Measurements from ENCODE around the gene TMEM185B. TPM values are rescaled to one million over a fixed set of nuclear protein-coding genes. Genes with fewer than 3 reads are reported as not detected.

The TMEM185B gene
- total and polyA plus RNA-seq, 10 of the 15 experiments (the other 5 are each of a cell fraction or from before 2014, with no cell fraction given): 2.4 to 20.9 (median 14.5) TPM

DNA sequence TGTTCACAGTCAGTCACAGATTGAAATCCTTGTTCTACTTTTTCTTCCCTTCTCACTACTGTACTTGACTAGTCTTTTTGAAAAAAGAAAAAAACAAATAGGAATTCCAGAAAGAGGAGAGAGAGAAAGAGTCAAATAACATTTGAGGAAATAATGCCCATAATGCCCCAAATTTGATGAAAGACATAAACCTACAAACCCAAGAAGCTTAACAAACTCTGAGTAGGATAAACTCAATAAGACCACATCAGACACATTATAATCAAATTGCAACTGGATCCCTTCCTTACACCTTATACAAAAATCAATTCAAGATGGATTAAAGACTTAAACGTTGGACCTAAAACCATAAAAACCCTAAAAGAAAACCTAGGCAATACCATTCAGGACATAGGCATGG is 30.9 kb downstream of the TMEM185B start (continued):
- TF ChIP-seq, protein P1, sequence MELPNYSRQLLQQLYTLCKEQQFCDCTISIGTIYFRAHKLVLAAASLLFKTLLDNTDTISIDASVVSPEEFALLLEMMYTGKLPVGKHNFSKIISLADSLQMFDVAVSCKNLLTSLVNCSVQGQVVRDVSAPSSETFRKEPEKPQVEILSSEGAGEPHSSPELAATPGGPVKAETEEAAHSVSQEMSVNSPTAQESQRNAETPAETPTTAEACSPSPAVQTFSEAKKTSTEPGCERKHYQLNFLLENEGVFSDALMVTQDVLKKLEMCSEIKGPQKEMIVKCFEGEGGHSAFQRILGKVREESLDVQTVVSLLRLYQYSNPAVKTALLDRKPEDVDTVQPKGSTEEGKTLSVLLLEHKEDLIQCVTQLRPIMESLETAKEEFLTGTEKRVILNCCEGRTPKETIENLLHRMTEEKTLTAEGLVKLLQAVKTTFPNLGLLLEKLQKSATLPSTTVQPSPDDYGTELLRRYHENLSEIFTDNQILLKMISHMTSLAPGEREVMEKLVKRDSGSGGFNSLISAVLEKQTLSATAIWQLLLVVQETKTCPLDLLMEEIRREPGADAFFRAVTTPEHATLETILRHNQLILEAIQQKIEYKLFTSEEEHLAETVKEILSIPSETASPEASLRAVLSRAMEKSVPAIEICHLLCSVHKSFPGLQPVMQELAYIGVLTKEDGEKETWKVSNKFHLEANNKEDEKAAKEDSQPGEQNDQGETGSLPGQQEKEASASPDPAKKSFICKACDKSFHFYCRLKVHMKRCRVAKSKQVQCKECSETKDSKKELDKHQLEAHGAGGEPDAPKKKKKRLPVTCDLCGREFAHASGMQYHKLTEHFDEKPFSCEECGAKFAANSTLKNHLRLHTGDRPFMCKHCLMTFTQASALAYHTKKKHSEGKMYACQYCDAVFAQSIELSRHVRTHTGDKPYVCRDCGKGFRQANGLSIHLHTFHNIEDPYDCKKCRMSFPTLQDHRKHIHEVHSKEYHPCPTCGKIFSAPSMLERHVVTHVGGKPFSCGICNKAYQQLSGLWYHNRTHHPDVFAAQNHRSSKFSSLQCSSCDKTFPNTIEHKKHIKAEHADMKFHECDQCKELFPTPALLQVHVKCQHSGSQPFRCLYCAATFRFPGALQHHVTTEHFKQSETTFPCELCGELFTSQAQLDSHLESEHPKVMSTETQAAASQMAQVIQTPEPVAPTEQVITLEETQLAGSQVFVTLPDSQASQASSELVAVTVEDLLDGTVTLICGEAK (IDR thresholded peaks at IDR 0.05; ENCODE audit: borderline replicate concordance): no peak
- no peak for TF ChIP-seq KLF5 (IDR thresholded peaks at IDR 0.05; ENCODE audit: partially characterized antibody)

DNA sequence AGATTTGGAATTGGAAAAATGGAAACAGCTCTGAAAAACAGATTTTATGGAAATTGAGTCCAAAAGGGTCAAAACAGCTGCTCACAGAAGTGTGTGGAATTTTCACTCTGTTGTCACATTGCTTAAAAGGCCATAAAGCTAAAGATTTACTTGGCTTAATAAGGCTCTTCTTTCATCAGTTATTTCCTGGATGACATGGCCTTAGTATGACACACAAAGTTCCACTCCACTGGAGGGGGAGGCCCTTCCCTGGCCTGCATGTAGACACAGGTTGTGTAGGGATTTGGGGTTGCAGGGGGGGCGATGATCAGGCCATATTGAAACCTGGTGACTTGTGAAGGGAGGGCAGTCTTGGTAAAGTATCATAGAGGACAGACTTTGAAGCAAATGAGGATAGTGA is 34.0 kb downstream of the TMEM185B start:
- in situ Hi-C loops (cut with MboI) (no loop called here), intact Hi-C loops (cut with micrococcal nuclease; ENCODE audit: unreplicated experiment) (no loop called here)
- Histone ChIP-seq H3K9ac (ENCODE audit: control insufficient read depth, insufficient read depth, low read length) (no peak overlapping the region), H3K4me3 (no peak overlapping the region), H4K20me1 (ENCODE audit: control insufficient read depth, insufficient read depth) (no peaks in the 10 kb centered on the region), H3K79me2 (ENCODE audit: control insufficient read depth, insufficient read depth, low read length) (no peaks in the 10 kb centered on the region), H3K4me1 (ENCODE audit: control insufficient read depth, insufficient read depth, low read length) (no peaks in the 10 kb centered on the region), H3K4me2 (ENCODE audit: control insufficient read depth, insufficient read depth) (no peak overlapping the region), H3K27me3 (replicated peaks in 1 of 2; ENCODE audit: control insufficient read depth in 2 of 2, insufficient read depth in 2 of 2, low read length in 1 of 2) (no peaks in the 10 kb centered on the region), H2AFZ (ENCODE audit: control insufficient read depth, low read depth, low read length) (no peak overlapping the region), H3K27ac (ENCODE audit: control insufficient read depth, insufficient read depth) (no peak overlapping the region), H3K9me3 (replicated peaks; ENCODE audit: control insufficient read depth, insufficient read depth, low read length) (no peaks in the 10 kb centered on the region; the same call in 2 of the 3 replicates), H3K36me3 (ENCODE audit: control insufficient read depth in 2 of 2, insufficient read depth in 2 of 2, low read length in 1 of 2) (no peaks in the 10 kb centered on the region)
- TF ChIP-seq YY1 (IDR thresholded peaks at IDR 0.05; ENCODE audit: low read depth, low read length) (no peak), NR2F1 (conservative IDR thresholded peaks at IDR 0.05) (no peak)
- TF ChIP-seq, protein P2, sequence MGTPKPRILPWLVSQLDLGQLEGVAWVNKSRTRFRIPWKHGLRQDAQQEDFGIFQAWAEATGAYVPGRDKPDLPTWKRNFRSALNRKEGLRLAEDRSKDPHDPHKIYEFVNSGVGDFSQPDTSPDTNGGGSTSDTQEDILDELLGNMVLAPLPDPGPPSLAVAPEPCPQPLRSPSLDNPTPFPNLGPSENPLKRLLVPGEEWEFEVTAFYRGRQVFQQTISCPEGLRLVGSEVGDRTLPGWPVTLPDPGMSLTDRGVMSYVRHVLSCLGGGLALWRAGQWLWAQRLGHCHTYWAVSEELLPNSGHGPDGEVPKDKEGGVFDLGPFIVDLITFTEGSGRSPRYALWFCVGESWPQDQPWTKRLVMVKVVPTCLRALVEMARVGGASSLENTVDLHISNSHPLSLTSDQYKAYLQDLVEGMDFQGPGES (IDR thresholded peaks at IDR 0.05): no peak
- TF ChIP-seq, protein P3, sequence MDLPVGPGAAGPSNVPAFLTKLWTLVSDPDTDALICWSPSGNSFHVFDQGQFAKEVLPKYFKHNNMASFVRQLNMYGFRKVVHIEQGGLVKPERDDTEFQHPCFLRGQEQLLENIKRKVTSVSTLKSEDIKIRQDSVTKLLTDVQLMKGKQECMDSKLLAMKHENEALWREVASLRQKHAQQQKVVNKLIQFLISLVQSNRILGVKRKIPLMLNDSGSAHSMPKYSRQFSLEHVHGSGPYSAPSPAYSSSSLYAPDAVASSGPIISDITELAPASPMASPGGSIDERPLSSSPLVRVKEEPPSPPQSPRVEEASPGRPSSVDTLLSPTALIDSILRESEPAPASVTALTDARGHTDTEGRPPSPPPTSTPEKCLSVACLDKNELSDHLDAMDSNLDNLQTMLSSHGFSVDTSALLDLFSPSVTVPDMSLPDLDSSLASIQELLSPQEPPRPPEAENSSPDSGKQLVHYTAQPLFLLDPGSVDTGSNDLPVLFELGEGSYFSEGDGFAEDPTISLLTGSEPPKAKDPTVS (IDR thresholded peaks at IDR 0.05; ENCODE audit: low read depth, low read length): no peak
- TF ChIP-seq, protein P4, sequence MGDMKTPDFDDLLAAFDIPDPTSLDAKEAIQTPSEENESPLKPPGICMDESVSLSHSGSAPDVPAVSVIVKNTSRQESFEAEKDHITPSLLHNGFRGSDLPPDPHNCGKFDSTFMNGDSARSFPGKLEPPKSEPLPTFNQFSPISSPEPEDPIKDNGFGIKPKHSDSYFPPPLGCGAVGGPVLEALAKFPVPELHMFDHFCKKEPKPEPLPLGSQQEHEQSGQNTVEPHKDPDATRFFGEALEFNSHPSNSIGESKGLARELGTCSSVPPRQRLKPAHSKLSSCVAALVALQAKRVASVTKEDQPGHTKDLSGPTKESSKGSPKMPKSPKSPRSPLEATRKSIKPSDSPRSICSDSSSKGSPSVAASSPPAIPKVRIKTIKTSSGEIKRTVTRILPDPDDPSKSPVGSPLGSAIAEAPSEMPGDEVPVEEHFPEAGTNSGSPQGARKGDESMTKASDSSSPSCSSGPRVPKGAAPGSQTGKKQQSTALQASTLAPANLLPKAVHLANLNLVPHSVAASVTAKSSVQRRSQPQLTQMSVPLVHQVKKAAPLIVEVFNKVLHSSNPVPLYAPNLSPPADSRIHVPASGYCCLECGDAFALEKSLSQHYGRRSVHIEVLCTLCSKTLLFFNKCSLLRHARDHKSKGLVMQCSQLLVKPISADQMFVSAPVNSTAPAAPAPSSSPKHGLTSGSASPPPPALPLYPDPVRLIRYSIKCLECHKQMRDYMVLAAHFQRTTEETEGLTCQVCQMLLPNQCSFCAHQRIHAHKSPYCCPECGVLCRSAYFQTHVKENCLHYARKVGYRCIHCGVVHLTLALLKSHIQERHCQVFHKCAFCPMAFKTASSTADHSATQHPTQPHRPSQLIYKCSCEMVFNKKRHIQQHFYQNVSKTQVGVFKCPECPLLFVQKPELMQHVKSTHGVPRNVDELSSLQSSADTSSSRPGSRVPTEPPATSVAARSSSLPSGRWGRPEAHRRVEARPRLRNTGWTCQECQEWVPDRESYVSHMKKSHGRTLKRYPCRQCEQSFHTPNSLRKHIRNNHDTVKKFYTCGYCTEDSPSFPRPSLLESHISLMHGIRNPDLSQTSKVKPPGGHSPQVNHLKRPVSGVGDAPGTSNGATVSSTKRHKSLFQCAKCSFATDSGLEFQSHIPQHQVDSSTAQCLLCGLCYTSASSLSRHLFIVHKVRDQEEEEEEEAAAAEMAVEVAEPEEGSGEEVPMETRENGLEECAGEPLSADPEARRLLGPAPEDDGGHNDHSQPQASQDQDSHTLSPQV (IDR thresholded peaks at IDR 0.05): no peak
- FAIRE-seq (no peak), ATAC-seq (no peak), DNase-seq (ENCODE audit: low read depth, low spot score) (no peak)
- ChIA-PET CTCF (no interaction called here), SMC1A (ENCODE audit: uncharacterized antibody, unreplicated experiment) (no interaction called here), RAD21 (ENCODE audit: unreplicated experiment) (no interaction called here), POLR2A (no interaction called here)
- 5% methylated on average over 1 of the region's 1 CpG for WGBS (ENCODE audit: insufficient coverage, insufficient replicate concordance, low lambda C conversion rate, missing lambda C conversion rate)
- no TSS peak for BruUV-seq (replicated peaks)

Measured in GM12878 (cell line).